GM23248 (cell line): ENCODE measurements around the gene FOXL2.

ENCODE experiments used
- EZH2 ChIP-seq: fragments of 200-600 bp; sonication (generic); IDR thresholded peaks from 2 replicates; pipeline ENCODE4 v1.6.1; 2018; ENCODE audit warnings: antibody characterized with exemption, mild to moderate bottlenecking; ENCODE audit not compliant: insufficient read depth, poor library complexity, severe bottlenecking
- EZH2phosphoT487 ChIP-seq: fragments of 200-600 bp; sonication (generic); IDR thresholded peaks from 2 replicates; pipeline ENCODE4 v1.6.1; 2018; ENCODE audit warnings: antibody characterized with exemption, moderate library complexity, mild to moderate bottlenecking, low read depth; ENCODE audit not compliant: insufficient read depth

- TF ChIP-seq EZH2 (no peak), EZH2phosphoT487 (no peak)
Observed at GRCh38 chr3:138985932-138986331, 39.0 kb upstream of the FOXL2 start.
